Fibroblast of lung (primary cell): ENCODE data around the gene SHKBP1. TPM values are rescaled to one million over a fixed set of nuclear protein-coding genes. Genes with fewer than 3 reads are reported as not detected.
A peak's percentile ranks its signal among the peaks of the same experiment; 100 is the strongest.

Source experiments
- DNase-seq, 2 donors: peaks; one replicate each; pipeline versions ENCODE4 v3.0.0 to v3.0.0-alpha.2; 2010; ENCODE audit warnings: low read depth in 2 of 2
- H2AFZ ChIP-seq: 2 replicates; pipeline ENCODE4 v1.5.1; 2012; ENCODE audit warnings: low read length, control low read depth, inconsistent platforms
- H3K27ac ChIP-seq: 2 replicates; pipeline ENCODE4 v1.5.1; 2011; ENCODE audit warnings: low read length, control low read depth; ENCODE audit not compliant: insufficient read depth
- H3K27me3 ChIP-seq: 2 replicates; pipeline ENCODE4 v1.5.1; 2011; ENCODE audit warnings: mild to moderate bottlenecking, low read length; ENCODE audit not compliant: control insufficient read depth, insufficient read depth
- H3K36me3 ChIP-seq: 2 replicates; pipeline ENCODE4 v1.5.1; 2011; ENCODE audit warnings: low read length; ENCODE audit not compliant: control insufficient read depth, insufficient read depth
- H3K4me1 ChIP-seq: 2 replicates; pipeline ENCODE4 v1.5.1; 2011; ENCODE audit warnings: low read length; ENCODE audit not compliant: control insufficient read depth, insufficient read depth; ENCODE audit errors: extremely low read depth
- H3K4me2 ChIP-seq: 2 replicates; pipeline ENCODE4 v1.5.1; 2011; ENCODE audit warnings: low read length, control low read depth; ENCODE audit not compliant: insufficient read depth; ENCODE audit errors: extremely low read depth
- H3K4me3 ChIP-seq, 4 experiments: fragments of 200-600 bp in 1 of 4; sonication (generic) in 1 of 4; replicated peaks in 1 of 4; 2 replicates each; pipeline ENCODE4 v1.5.1; 2011 to 2016; ENCODE audit warnings: low read length in 4 of 4, low read depth in 3 of 4, mild to moderate bottlenecking in 3 of 4, control low read depth in 2 of 4, inconsistent platforms in 1 of 4, mixed read lengths in 1 of 4; ENCODE audit not compliant: insufficient read depth in 1 of 4; ENCODE audit errors: control extremely low read depth in 1 of 4
- H3K79me2 ChIP-seq: 2 replicates; pipeline ENCODE4 v1.5.1; 2012; ENCODE audit warnings: mild to moderate bottlenecking, low read length, inconsistent platforms; ENCODE audit not compliant: control insufficient read depth, insufficient read depth
- H3K9ac ChIP-seq: 2 replicates; pipeline ENCODE4 v1.5.1; 2011; ENCODE audit warnings: mild to moderate bottlenecking, low read length, control low read depth; ENCODE audit not compliant: insufficient read depth
- H3K9me3 ChIP-seq: 2 replicates; pipeline ENCODE4 v1.5.1; 2012; ENCODE audit warnings: low read depth, low read length; ENCODE audit not compliant: control insufficient read depth, insufficient read depth
- H4K20me1 ChIP-seq: 2 replicates; pipeline ENCODE4 v1.5.1; 2011; ENCODE audit warnings: low read length; ENCODE audit not compliant: control insufficient read depth, insufficient read depth; ENCODE audit errors: extremely low read depth
- EZH2 ChIP-seq: IDR thresholded peaks from 2 replicates; pipeline ENCODE4 v1.5.1; 2012; ENCODE audit warnings: low read length, control low read depth, mild to moderate bottlenecking; ENCODE audit errors: missing control alignments
- polyA plus RNA-seq, 2 donors: library from polyadenylated mRNA; depleted of rRNA in 1 of 2; stranded (reverse) in 1 of 2; unstranded in 1 of 2; fragments of >200 nt; gene quantifications; 2 replicates each; pipeline ENCODE4 v1.2.1, GENCODE V29; 2011 to 2012; ENCODE audit warnings: missing spikeins in 1 of 2
- total RNA-seq: library from RNA; depleted of rRNA; stranded (reverse); fragments of >200 nt; gene quantifications from 2 replicates; pipeline ENCODE4 v1.2.1, GENCODE V29; 2014
- TF ChIP-seq, protein P1 (sequence below), 2 donors: IDR thresholded peaks in 1 of 2; conservative IDR thresholded peaks in 1 of 2; 1 replicate in 1 of 2; 2 replicates in 1 of 2; pipeline ENCODE4 v1.5.1; 2011 to 2012; ENCODE audit warnings: low read length in 2 of 2, control low read depth in 1 of 2, inconsistent platforms in 1 of 2, low read depth in 1 of 2, mild to moderate bottlenecking in 1 of 2

Gene SHKBP1
- total and polyA plus RNA-seq, 2 donors (not counting 1 experiment from before 2014, with no cell fraction given) = 35.6 to 43.4 TPM

DNA sequence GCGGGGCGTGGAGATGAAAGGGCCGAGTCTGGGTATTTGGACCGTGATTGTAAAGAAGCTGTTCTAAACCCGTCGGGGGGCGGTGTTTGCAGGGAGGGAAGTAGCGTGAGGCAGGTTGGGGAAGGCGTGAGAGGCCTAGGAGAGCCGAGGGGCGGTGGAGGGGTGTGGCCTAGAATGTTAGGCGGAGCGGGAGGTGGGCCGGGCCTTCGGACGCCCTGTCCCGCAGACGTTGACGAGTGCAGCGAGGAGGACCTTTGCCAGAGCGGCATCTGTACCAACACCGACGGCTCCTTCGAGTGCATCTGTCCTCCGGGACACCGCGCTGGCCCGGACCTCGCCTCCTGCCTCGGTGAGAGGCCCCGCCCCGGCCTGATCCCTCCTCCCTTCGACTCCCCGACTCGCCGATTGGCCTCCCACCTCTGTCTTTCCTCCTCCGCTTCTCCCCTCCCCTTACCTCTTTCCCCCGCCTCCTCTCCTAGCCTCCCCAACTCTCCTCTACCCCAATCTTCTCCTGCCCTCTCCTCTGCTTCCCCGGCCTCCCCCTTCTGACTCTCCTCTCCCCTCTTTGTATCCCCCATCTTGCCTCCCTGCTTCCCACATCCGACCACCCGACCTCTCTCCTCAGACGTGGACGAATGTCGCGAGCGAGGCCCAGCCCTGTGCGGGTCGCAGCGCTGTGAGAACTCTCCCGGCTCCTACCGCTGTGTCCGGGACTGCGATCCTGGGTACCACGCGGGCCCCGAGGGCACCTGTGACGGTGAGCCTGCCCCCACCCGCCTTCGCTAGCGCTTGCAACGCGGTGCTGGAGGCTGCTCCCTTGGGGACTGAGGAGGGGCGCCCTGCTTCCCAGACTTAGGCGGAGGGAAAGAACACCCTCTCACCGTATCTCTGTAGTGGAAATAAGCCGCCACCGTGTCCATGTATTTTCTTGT lies 37.3 kb downstream of the SHKBP1 start:
- Histone ChIP-seq H2AFZ (no peak overlapping the region), H3K27me3 (no peaks in the 10 kb centered on the region), H3K27ac (peak overlapping the region; percentile 78), H3K4me1 (peaks cover 6% of the 10 kb centered on the region), H4K20me1 (no peaks in the 10 kb centered on the region), H3K79me2 (no peaks in the 10 kb centered on the region), H3K9ac (peak overlapping the region; percentile 62), H3K36me3 (peaks cover 4% of the 10 kb centered on the region), H3K4me3 (peak overlapping the region; percentile 47 to 65 (median 54)), H3K9me3 (no peaks in the 10 kb centered on the region), H3K4me2 (peak overlapping the region; percentile 78)
- DNase-seq = peak; percentile 75 to 89
- no peak for TF ChIP-seq EZH2
- TF ChIP-seq, protein P1, sequence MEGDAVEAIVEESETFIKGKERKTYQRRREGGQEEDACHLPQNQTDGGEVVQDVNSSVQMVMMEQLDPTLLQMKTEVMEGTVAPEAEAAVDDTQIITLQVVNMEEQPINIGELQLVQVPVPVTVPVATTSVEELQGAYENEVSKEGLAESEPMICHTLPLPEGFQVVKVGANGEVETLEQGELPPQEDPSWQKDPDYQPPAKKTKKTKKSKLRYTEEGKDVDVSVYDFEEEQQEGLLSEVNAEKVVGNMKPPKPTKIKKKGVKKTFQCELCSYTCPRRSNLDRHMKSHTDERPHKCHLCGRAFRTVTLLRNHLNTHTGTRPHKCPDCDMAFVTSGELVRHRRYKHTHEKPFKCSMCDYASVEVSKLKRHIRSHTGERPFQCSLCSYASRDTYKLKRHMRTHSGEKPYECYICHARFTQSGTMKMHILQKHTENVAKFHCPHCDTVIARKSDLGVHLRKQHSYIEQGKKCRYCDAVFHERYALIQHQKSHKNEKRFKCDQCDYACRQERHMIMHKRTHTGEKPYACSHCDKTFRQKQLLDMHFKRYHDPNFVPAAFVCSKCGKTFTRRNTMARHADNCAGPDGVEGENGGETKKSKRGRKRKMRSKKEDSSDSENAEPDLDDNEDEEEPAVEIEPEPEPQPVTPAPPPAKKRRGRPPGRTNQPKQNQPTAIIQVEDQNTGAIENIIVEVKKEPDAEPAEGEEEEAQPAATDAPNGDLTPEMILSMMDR (conservative IDR thresholded peaks at IDR 0.05 in 1 of 2, IDR thresholded peaks at IDR 0.05 in 1 of 2; ENCODE audit: low read depth in 1 of 2, low read length in 2 of 2) = no peak

DNA sequence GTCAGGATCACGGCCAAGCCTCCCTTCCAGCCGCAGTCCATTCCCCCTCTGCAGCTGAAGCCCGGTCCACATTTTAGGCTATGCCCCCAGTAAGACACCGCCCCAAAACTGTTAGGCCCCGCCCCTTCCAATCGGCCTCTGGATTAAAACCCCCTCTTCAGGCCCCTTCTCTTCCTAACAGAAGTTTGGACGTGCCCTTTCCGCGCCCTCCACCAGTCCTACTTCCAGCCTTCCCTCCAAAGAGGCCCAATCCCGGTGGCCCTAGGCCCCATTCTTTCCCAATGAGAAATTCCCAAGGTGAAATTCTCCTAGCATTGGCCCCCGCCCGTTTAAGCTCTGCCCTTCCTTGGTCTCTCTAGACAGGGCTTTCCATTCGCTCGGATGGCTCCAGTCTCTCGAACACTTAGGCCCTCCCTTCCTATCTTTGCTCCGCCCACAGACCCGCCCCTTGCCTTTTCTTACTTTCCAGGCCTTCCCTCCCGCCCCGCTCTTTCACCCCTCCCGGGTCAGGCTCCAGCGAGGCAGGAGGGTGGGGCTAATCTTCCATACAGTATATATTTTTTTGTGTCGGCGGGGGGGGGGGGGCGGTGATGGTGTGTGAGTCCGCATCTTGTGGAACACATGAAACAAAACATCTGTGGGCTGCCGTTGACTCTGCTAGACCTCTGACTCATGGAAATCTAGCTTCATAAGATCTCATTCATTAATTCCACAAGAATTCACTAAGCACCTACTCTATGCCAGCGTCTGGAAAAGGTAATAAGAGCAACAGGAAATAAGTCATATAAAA lies 38.1 kb downstream of the SHKBP1 start:
- Histone ChIP-seq H3K9ac (peak overlapping the region; percentile 62), H3K4me1 (peaks cover 6% of the 10 kb centered on the region), H3K4me2 (peak overlapping the region; percentile 78), H3K36me3 (peaks cover 4% of the 10 kb centered on the region), H3K4me3 (peak overlapping the region; percentile 47 to 65 (median 54)), H3K79me2 (no peaks in the 10 kb centered on the region), H3K27me3 (no peaks in the 10 kb centered on the region), H3K27ac (peak overlapping the region; percentile 78), H2AFZ (no peak overlapping the region), H4K20me1 (no peaks in the 10 kb centered on the region), H3K9me3 (no peaks in the 10 kb centered on the region)
- DNase-seq = peak; percentile 98 to 99
- no peak for TF ChIP-seq EZH2
- TF ChIP-seq, protein P1 (conservative IDR thresholded peaks at IDR 0.05 in 1 of 2, IDR thresholded peaks at IDR 0.05 in 1 of 2; ENCODE audit: low read depth in 1 of 2, low read length in 2 of 2) = no peak

DNA sequence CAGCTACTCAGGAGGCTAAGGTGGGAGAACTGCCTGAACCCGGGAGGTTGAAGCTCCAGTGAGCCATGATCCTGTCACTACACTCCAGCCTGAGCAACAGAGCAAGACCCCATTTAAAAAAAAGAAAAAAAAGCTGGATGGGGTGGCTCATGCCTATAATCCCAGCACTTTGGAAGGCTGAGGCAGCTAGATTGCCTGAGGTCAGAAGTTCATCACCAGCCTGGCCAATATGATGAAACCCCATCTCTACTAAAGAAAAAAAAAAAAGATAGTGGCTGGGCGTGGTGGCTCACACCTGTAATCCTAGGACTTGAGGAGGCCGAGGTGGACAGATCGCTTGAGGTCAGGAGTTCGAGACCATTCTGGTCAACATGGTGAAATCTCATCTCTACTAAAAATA lies 39.5 kb downstream of the SHKBP1 start:
- Histone ChIP-seq H2AFZ (no peak overlapping the region), H3K27ac (no peak overlapping the region), H3K4me2 (no peak overlapping the region), H3K79me2 (no peaks in the 10 kb centered on the region), H4K20me1 (no peaks in the 10 kb centered on the region), H3K4me1 (peaks cover 6% of the 10 kb centered on the region), H3K9ac (no peak overlapping the region), H3K36me3 (peaks cover 4% of the 10 kb centered on the region), H3K9me3 (no peaks in the 10 kb centered on the region), H3K27me3 (no peaks in the 10 kb centered on the region), H3K4me3 (no peak overlapping the region)
- DNase-seq = no peak
- TF ChIP-seq, protein P1 (conservative IDR thresholded peaks at IDR 0.05 in 1 of 2, IDR thresholded peaks at IDR 0.05 in 1 of 2; ENCODE audit: low read depth in 1 of 2, low read length in 2 of 2) = no peak
- TF ChIP-seq EZH2 = no peak
